A549 (cell line): Measurements from ENCODE around the gene MYO18B. TPM values are rescaled to one million over a fixed set of nuclear protein-coding genes. Genes with fewer than 3 reads are reported as not detected.

Experiments
- ATAC-seq, 2 experiments: fragments of 200-7000 bp in 1 of 2; fragments of >200 bp in 1 of 2; cut with Nextera tagmentation in 1 of 2; cut with Tn5 transposase in 1 of 2; 3 replicates each; pipeline versions ENCODE4 v1.8.0 to v1.9.1; 2018 to 2020; ENCODE audit warnings: mild to moderate bottlenecking in 1 of 2, moderate library complexity in 1 of 2
- CTCF ChIA-PET: fragments of 300-600 bp; sonication (Branson Sonifier 250); formaldehyde crosslinking; extraction: SDS; loops from one replicate; lab custom pipeline; 2021; ENCODE audit warnings: antibody characterized with exemption, inconsistent platforms; lab: Yijun Ruan, JAX
- POLR2A ChIA-PET: fragments of 350-600 bp; formaldehyde crosslinking; extraction: SDS; loops from one replicate; lab custom pipeline; 2021; ENCODE audit warnings: antibody characterized with exemption, inconsistent platforms; lab: Yijun Ruan, JAX
- DNase-seq, 2 experiments: peaks; one replicate each; pipeline versions ENCODE4 v3.0.0 to v3.0.0-alpha.2; 2011 to 2016; ENCODE audit warnings: low read depth in 1 of 2, low spot score in 1 of 2
- FAIRE-seq: peaks from 2 replicates; lab custom pipeline; 2011; peaks lifted over from hg19 to GRCh38; lab: Jason Lieb, UNC
- H3K27ac ChIP-seq, 2 experiments: fragments of >200 bp; sonication (Bioruptor Twin); formaldehyde crosslinking; 3 replicates each; pipeline ENCODE4 v1.5.1; 2016 to 2017
- H3K4me1 ChIP-seq: fragments of >200 bp; sonication (Bioruptor Twin); formaldehyde crosslinking; 3 replicates; pipeline ENCODE4 v1.6.1; 2016
- H3K4me2 ChIP-seq: fragments of >200 bp; sonication (Bioruptor Twin); formaldehyde crosslinking; 3 replicates; pipeline ENCODE4 v1.6.1; 2016
- H3K4me3 ChIP-seq: fragments of >200 bp; sonication (Bioruptor Twin); formaldehyde crosslinking; 3 replicates; pipeline ENCODE4 v1.5.1; 2016
- H3K9me3 ChIP-seq: fragments of >200 bp; sonication (Bioruptor Twin); formaldehyde crosslinking; 3 replicates; pipeline ENCODE4 v1.6.1; 2016
- BCL3 ChIP-seq: fragments of >200 bp; sonication (Bioruptor Twin); formaldehyde crosslinking; IDR thresholded peaks from 3 replicates; pipeline ENCODE4 v1.6.1; 2016
- CBX8 ChIP-seq: fragments of 200-600 bp; sonication (generic); IDR thresholded peaks from 2 replicates; pipeline ENCODE4 v1.6.1; 2016
- CHD4 ChIP-seq: fragments of 200-600 bp; sonication (generic); IDR thresholded peaks from 2 replicates; pipeline ENCODE4 v1.6.1; 2016; ENCODE audit warnings: antibody characterized with exemption, mild to moderate bottlenecking, borderline replicate concordance
- CTCF ChIP-seq: fragments of >200 bp; sonication (Bioruptor Twin); formaldehyde crosslinking; IDR thresholded peaks from 3 replicates; pipeline ENCODE4 v1.5.1; 2016
- E2F6 ChIP-seq: IDR thresholded peaks from 2 replicates; pipeline ENCODE4 v1.6.1; 2012; ENCODE audit warnings: low read depth, borderline replicate concordance
- EHF ChIP-seq: fragments of 250-450 bp; sonication (Bioruptor Pico); IDR thresholded peaks from 2 replicates; pipeline ENCODE4 v1.5.0; 2020; ENCODE audit warnings: mild to moderate bottlenecking
- ESRRA ChIP-seq: fragments of 150-350 bp; IDR thresholded peaks from 2 replicates; pipeline ENCODE4 v1.6.1; 2014; ENCODE audit warnings: mild to moderate bottlenecking, low read length, borderline replicate concordance
- FOSL2 ChIP-seq, 2 experiments: fragments of 450-650 bp in 1 of 2; fragments of >200 bp in 1 of 2; sonication (Bioruptor Twin) in 1 of 2; formaldehyde crosslinking; IDR thresholded peaks; 2 replicates each; pipeline versions ENCODE4 v1.5.0 to v1.6.1; 2016 to 2020; ENCODE audit warnings: mild to moderate bottlenecking in 1 of 2, moderate library complexity in 1 of 2
- HES2 ChIP-seq: fragments of >200 bp; sonication (Bioruptor Twin); formaldehyde crosslinking; IDR thresholded peaks from 2 replicates; pipeline ENCODE4 v1.6.1; 2016
- HOXA7 ChIP-seq: fragments of 250-450 bp; sonication (Bioruptor Pico); IDR thresholded peaks from 2 replicates; pipeline ENCODE4 v1.5.0; 2020; ENCODE audit warnings: mild to moderate bottlenecking, moderate library complexity
- HOXB5 ChIP-seq: fragments of 250-450 bp; sonication (Bioruptor Pico); IDR thresholded peaks from 2 replicates; pipeline ENCODE4 v1.5.0; 2020; ENCODE audit warnings: mild to moderate bottlenecking, moderate library complexity
- MAFK ChIP-seq: fragments of 450-650 bp; IDR thresholded peaks from 2 replicates; pipeline ENCODE4 v1.6.1; 2014; ENCODE audit not compliant: partially characterized antibody
- MAZ ChIP-seq: fragments of 150-350 bp; IDR thresholded peaks from 2 replicates; pipeline ENCODE4 v1.6.1; 2014; ENCODE audit warnings: antibody characterized with exemption, low read depth, low read length, borderline replicate concordance
- MYC ChIP-seq: IDR thresholded peaks from 2 replicates; pipeline ENCODE4 v1.6.1; 2012; ENCODE audit warnings: mild to moderate bottlenecking, inconsistent platforms, low read length, improper control_type of control experiment, borderline replicate concordance
- PHF8 ChIP-seq: fragments of 200-600 bp; sonication (generic); IDR thresholded peaks from 2 replicates; pipeline ENCODE4 v1.6.1; 2016; ENCODE audit warnings: low read depth, mild to moderate bottlenecking, antibody characterized with exemption, moderate library complexity, borderline replicate concordance
- SMC3 ChIP-seq: fragments of >200 bp; sonication (Bioruptor Twin); formaldehyde crosslinking; IDR thresholded peaks from 3 replicates; pipeline ENCODE4 v1.6.1; 2018; ENCODE audit warnings: inconsistent platforms
- SREBF2 ChIP-seq: fragments of 450-650 bp; IDR thresholded peaks from 2 replicates; pipeline ENCODE4 v1.6.1; 2014; ENCODE audit warnings: mild to moderate bottlenecking, moderate library complexity
- TFCP2L1 ChIP-seq: fragments of 250-450 bp; sonication (Bioruptor Pico); IDR thresholded peaks from 2 replicates; pipeline ENCODE4 v1.5.0; 2021; ENCODE audit warnings: mild to moderate bottlenecking
- USF2 ChIP-seq: fragments of 450-650 bp; IDR thresholded peaks from 2 replicates; pipeline ENCODE4 v1.6.1; 2014; ENCODE audit warnings: antibody characterized with exemption
- ZNF302 ChIP-seq: fragments of 250-450 bp; sonication (Bioruptor Pico); IDR thresholded peaks from 2 replicates; pipeline ENCODE4 v1.9.0; 2021; ENCODE audit warnings: inconsistent platforms, mild to moderate bottlenecking, moderate library complexity
- whole genome bisulfite sequencing: methylation state at CpG from one replicate; pipeline ENCODE4 v1.1.6; 2017; ENCODE audit errors: missing lambda C conversion rate; 5-methylcytosine and 5-hydroxymethylcytosine counted together
- polyA plus RNA-seq, 4 experiments: library from polyadenylated mRNA; depleted of rRNA in 3 of 4; stranded (reverse); fragments of >200 nt; fragmentation: RNase III in 1 of 4; extraction: RNeasy Plus Mini Kit Qiagen cat#74134 plus additional on column Dnase treatment in 1 of 4; gene quantifications; 2 replicates in 3 of 4; 3 replicates in 1 of 4; pipeline ENCODE4 v1.2.3, GENCODE V29; 2011 to 2017
- TF ChIP-seq, protein P1 (sequence below): fragments of 200-600 bp; sonication (generic); IDR thresholded peaks from 2 replicates; pipeline ENCODE4 v1.6.1; 2016; ENCODE audit warnings: antibody characterized with exemption, mild to moderate bottlenecking, moderate library complexity

MYO18B gene
- polyA plus RNA-seq, 2 of the 4 experiments (the other 2 are of a cell fraction), result 0.01 TPM

DNA sequence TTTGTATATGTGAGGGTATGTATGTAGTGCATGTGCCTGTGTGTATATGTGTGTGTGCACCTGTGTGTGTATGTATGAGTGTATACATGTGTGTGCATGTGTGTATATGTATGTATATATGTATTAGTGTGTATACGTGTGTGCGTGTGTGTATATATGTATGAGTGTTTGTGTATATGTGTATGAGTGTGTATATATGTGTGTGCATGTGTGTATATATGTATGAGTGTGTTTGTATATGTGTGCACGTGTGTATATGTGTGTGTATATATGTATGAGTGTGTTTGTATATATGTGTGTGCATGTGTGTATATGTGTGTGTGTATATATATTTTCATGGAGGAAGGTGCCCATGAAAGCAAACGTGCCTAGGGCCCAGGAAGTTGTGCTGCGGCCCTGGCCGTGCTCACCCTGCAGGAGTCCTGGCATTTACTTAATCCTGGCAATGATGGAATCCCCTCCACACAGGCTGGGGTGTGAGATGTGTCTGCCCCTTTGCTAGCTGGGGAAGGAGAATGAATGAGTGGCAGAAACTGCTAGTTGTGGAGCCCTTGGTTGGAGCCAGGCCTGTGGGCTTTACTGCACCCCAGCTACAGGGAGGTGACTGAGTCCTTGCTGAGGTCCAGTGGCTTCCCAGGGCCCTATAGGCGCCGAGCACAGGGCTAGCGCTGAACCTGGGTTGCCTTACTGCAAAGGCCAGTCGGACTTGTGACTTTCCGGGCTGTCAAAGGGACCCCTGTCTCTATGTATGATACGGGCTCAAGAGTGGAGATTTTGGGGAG, 97.2 kb downstream of the MYO18B start (continued):
- TF ChIP-seq CTCF (no peak), FOSL2 (IDR thresholded peaks at IDR 0.05) (no peak), FOSL2 (CRISPR knock-in tag; IDR thresholded peaks at IDR 0.05) (no peak), CBX8 (no peak), ESRRA (no peak), PHF8 (no peak)

- no peaks in the 10 kb centered on the region for H3K4me1 ChIP-seq
- no peaks in the 10 kb centered on the region for H3K9me3 ChIP-seq
- no peak overlapping the region for H3K4me2 ChIP-seq
- no peak overlapping the region for H3K4me3 ChIP-seq
- ATAC-seq (no peak), DNase-seq (no peak), FAIRE-seq (no peak)
- ChIA-PET POLR2A (no interaction called here), CTCF (interaction anchor here (0.6 kb wide), 1 partner anchor 299 kb away, joined by 3 read pairs; no protein-coding TSS in a partner anchor)
- TF ChIP-seq, protein P1, sequence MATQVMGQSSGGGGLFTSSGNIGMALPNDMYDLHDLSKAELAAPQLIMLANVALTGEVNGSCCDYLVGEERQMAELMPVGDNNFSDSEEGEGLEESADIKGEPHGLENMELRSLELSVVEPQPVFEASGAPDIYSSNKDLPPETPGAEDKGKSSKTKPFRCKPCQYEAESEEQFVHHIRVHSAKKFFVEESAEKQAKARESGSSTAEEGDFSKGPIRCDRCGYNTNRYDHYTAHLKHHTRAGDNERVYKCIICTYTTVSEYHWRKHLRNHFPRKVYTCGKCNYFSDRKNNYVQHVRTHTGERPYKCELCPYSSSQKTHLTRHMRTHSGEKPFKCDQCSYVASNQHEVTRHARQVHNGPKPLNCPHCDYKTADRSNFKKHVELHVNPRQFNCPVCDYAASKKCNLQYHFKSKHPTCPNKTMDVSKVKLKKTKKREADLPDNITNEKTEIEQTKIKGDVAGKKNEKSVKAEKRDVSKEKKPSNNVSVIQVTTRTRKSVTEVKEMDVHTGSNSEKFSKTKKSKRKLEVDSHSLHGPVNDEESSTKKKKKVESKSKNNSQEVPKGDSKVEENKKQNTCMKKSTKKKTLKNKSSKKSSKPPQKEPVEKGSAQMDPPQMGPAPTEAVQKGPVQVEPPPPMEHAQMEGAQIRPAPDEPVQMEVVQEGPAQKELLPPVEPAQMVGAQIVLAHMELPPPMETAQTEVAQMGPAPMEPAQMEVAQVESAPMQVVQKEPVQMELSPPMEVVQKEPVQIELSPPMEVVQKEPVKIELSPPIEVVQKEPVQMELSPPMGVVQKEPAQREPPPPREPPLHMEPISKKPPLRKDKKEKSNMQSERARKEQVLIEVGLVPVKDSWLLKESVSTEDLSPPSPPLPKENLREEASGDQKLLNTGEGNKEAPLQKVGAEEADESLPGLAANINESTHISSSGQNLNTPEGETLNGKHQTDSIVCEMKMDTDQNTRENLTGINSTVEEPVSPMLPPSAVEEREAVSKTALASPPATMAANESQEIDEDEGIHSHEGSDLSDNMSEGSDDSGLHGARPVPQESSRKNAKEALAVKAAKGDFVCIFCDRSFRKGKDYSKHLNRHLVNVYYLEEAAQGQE, result no peak
- no peak for TF ChIP-seq TFCP2L1 (CRISPR knock-in tag)
- no peak for TF ChIP-seq CTCF
- no peak for TF ChIP-seq EHF (CRISPR knock-in tag)
- no peak for TF ChIP-seq ZNF302 (CRISPR knock-in tag)
- no peak for TF ChIP-seq MAFK
- TF ChIP-seq SREBF2, result no peak
- no peak for TF ChIP-seq HOXB5 (CRISPR knock-in tag)
- no peak for TF ChIP-seq SMC3
- TF ChIP-seq BCL3, result no peak
- TF ChIP-seq E2F6, result no peak
- TF ChIP-seq MAZ, result no peak
- no peak for TF ChIP-seq USF2
- TF ChIP-seq PHF8, result no peak
- no peak for TF ChIP-seq HES2
- no peak for TF ChIP-seq MYC
- TF ChIP-seq CHD4, result no peak
- TF ChIP-seq HOXA7, result no peak
- no peak overlapping the region for H3K27ac ChIP-seq
- 28% methylated on average over 6 of the region's 6 CpGs for WGBS
These were observed 97.8 kb downstream of the MYO18B start for GRCh38 chr22:25839755-25840154.
